ENCODE data around the gene EMP2.

The EMP2 gene

DNA sequence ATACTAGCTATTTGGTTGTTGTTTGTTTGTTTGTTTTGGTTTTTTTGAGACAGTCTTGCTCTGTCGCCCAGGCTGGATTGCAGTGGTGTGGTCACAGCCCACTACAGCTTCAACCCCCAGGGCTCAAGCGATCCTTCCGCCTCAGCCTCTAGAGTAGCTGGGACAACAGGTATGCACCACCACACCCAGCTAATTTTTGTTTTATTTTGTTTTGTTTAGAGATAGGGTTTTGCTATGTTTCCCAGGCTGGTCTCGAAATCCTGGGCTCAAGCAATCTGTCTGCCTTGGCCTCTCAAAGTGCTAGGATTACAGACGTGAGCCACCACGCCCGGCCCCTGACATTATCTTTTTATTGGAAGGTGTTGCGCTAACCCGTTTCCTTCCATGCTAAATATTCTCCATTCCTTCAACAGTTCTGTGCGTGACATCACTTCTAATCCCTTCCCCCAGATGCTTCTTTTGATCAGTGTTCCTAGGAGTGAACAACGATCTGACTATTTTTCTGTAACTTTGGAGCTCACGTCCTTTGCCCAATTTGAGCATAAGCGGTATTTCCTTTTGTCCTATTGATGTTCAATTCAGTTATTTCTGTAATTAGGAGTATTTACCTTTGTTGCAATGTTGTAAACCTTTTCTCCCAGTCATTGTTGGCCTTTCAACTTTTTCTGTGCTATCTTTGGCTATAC, 30.2 kb upstream of the EMP2 start:
- no peak for DNase-seq (ENCODE audit: low read depth)

GRCh38 chr16:10609402-10609774, 29.0 kb upstream of the EMP2 start:
- peak; percentile 51 for DNase-seq (ENCODE audit: low read depth)

- DNase-seq (ENCODE audit: low read depth), result no peak
Measured at GRCh38 chr16:10608687-10609401, 28.4 kb upstream of the EMP2 start.

- no peak for DNase-seq (ENCODE audit: low read depth)
Measured at GRCh38 chr16:10607157-10607556, 26.8 kb upstream of the EMP2 start.

GRCh38 chr16:10606607-10607006, 26.2 kb upstream of the EMP2 start:
- DNase-seq (ENCODE audit: low read depth), result no peak

DNA sequence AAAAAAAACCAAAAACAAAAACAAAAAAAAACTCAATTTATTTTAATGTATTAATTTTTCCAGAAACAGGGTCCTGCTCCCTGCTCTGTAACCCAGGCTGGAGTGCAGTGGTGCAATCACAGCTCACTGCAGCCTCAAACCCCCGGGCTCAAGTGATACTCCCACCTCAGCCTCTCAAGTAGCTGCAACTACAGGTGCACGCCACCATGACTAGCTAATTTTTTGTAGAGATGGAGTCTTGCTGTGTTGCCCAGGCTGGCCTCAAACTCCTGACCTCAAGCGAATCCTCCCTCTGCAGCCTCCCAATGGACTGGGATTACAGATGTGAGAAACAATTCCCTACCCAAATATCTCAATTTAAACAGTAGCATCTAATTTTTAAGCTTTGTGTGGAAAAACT, 25.2 kb upstream of the EMP2 start:
- no peak for DNase-seq (ENCODE audit: low read depth)

- no peak for DNase-seq (ENCODE audit: low read depth)
Measured at GRCh38 chr16:10601444-10602408, 21.3 kb upstream of the EMP2 start.

DNA sequence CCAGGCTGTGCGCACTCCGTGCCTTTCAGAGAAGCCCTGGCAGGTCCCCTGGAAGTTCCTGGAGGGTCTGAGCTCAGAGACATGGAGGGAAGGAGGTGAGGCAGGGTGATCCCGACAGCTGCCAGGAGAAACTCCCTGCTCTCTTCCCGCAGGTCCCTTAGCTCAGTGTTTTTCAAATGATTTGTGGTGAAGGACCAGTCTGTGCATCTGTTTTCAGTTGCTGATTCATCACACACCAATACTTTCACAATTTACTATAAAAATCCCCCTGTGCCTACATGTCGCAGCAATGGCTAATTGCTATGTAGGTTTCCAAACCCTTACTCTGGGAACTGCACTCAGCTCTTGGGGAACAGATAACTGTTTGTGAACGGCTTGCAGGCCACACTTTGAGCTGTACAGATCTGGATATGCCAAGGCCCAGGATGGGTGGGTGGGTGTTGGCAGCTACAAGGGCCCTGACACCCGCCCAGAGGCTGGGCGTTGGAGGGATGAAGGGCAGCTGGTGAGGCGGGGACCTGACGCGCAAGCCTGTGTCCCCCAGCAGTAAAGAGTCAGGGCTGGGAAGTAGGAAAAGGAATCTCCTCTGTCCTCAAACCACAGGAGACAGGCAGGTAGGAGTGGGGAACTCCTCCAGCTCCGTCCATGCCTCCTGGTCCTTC, 20.5 kb upstream of the EMP2 start:
- no peak for DNase-seq (ENCODE audit: low read depth)

- DNase-seq (ENCODE audit: low read depth), result no peak
Measured at GRCh38 chr16:10599626-10600025, 19.2 kb upstream of the EMP2 start.

DNA sequence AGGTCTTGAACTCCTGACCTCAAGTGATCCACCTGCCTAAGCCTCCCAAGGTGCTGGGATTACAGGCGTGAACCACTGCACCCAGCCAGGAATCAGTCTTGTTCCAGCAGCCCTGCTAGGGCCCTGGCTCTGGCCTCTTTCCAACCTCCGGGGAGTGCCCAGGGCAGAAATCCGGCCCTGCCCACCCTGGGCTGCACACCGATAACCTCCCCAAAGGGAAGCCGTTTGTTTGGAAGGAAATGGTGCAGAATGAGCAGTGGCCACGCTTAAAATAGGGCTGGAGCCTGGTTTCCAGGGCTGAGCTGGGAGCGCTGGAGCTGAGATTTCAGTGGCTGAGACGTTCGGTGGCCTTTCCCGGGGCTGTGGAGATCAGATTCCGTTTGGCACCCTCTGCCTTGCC, 17.8 kb upstream of the EMP2 start:
- DNase-seq (ENCODE audit: low read depth), result no peak

DNA sequence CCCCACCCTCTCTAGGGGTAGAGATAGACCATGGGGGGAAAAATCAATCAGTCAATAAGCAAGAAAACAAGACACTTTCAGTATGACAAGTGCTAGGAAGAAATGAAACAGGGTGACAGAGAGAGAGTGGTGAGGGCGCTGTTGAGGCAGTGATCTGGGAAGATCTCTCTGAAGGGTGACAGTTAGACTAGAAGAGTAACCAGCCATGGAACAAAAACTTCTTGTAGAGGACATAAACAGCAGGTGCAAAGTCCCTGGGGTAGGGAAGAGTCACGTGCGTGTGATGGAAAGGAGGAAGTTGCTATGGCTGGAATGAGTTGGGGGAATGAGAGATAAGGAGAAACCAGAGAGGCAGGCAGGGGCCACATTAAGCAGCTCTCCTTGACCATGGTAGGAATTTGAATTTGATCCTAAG, 16.8 kb upstream of the EMP2 start:
- DNase-seq (ENCODE audit: low read depth), result no peak

DNA sequence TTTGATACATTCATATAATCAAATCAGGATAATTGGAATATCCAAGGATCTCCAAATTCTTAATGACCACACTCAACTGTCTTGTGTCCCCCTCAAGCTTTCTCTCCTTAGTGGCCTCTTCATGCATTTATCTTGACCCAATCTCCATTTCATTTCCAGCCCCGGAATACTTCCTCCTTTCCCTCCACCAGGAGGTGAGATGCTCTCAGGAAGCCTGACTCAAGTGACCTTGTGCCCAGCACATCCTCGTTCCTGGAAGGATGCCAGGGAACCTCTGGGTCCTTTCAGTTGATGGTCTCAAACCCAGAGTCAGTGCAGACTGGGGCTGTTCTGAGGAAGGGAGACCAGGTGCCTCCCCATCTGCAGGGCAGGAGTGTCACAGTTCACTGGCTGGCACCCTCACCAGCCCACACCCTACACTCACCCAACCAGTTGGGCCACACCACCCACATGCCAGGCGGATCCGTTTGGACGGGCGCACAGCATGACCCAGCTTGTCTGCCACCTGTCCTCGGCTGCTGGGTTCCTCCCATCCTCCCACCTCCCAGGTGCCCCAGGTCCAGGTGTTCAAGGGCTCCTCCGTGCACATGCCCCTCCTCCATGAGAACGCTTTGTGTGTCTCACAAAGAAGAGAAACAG, 14.0 kb upstream of the EMP2 start:
- DNase-seq (ENCODE audit: low read depth), result no peak

DNA sequence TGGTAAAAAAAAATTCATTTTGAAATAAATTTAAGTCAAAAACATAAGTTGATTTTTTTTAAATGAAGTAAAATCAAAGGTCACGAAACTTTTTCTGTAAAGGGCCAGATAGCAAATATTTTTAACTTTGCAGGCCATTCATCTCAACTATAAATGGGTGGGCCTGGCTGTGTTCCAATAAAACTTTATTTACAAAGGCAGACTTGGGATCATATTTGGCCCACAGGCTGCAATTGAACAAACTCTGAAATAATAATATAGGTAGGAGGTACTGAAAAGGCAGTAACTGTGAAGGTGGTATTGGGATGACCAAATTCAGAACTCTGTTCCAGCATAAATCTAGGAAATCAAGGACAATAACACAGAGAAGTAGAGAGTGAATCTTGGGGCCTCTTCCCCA, 12.2 kb upstream of the EMP2 start:
- no peak for DNase-seq (ENCODE audit: low read depth)

GRCh38 chr16:10590342-10590741, 9.9 kb upstream of the EMP2 start:
- DNase-seq (ENCODE audit: low read depth), result no peak

- DNase-seq (ENCODE audit: low read depth), result no peak
Measured at GRCh38 chr16:10589109-10589508, 8.7 kb upstream of the EMP2 start.

GRCh38 chr16:10587622-10588021, 7.2 kb upstream of the EMP2 start:
- no peak for DNase-seq (ENCODE audit: low read depth)

DNA sequence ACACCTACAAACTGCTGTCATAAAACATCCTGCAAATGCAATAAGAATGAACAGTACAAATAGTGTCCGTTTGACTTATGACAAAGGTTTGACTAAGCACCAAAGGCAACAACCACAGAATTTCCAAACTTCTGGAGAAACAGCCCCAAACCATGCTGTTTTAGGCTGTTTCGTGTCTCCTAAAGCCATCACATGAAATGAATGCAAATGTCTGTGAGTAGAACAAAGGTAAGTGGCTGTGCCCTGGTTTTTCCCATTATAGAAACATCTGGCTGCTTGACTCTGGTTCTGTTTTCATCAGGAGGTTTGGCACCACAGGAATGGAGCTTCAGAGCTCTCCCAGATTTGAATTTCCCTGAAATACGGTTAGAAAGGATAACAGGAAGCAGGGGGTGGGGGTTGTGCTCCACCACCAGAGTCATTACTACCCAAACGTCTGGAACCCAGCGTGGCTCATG, 4.6 kb upstream of the EMP2 start:
- peak; percentile 63 for DNase-seq (ENCODE audit: low read depth)

DNA sequence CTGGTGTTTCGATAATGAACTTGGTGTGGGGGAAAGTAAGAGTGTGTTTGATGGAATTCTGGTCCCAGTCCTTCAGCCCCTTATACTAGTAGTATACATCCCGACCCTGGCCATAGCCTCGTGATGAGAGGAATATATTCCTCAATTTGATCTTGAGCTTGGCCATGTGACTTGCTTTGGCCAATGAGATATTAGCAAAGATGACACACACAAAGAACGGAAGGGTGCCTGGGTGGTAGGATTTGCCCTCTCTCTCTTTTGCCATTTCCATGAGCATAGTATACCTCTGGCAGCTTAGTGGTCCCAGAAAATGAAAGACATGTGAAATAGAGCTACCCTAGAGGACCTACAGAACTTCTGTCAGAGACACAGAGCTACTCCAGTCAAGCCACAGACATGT, 2.9 kb upstream of the EMP2 start:
- no peak for DNase-seq (ENCODE audit: low read depth)

DNA sequence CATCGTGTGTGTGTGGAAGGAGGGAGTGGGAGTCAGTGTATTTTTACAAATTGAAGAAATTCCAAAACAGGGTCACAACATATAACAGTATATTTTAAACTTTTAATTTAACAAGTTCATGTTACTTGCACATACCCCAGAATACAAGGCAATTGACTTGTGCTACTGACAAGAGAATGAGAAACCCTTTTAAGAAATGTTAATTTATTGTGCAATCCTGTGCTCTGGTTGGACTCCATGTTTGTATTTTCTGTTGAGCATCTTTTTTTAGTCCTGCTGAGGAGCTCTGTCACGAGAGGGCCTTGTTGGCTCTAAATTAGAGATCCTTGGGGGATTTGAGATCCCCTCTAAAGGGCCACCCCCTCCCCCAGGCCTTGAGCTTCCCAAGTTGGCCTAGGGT, 1.1 kb upstream of the EMP2 start:
- DNase-seq (ENCODE audit: low read depth), result no peak

DNA sequence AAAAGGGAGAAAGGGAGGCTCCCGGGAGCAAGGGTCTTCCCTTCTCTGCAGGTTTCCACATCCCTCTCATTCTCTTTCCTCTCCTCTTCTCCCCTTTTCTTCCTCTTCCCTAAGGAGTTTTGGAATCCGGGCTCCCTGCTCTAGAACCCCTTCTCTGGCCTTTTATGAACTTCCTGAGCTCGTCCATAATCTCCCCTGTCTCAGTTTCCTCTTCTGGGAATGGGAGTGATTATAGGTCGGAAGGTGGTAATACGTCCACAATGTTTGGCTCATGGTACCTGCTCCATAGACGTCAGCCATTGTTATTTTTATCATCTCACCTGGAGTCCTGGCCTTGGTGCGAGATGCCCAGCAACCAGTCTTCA, 467 bp upstream of the EMP2 start:
- DNase-seq (ENCODE audit: low read depth), result no peak

- DNase-seq (ENCODE audit: low read depth), result no peak
Measured at GRCh38 chr16:10579575-10579964, 828 bp downstream of the EMP2 start.
